B cell (primary cell): ENCODE data around the gene TRAPPC12. TPM values are rescaled to one million over a fixed set of nuclear protein-coding genes. Genes with fewer than 3 reads are reported as not detected.

Source experiments
- ATAC-seq: fragments of 200-7000 bp; cut with Tn5 transposase; one replicate; pipeline ENCODE4 v1.10.0; 2021; ENCODE audit warnings: low read depth, mild to moderate bottlenecking, moderate number of reproducible peaks, moderate library complexity
- CTCF ChIA-PET: fragments of 350-600 bp; sonication (Branson Sonifier 250); formaldehyde crosslinking; loops from one replicate; lab custom pipeline; 2021; ENCODE audit warnings: antibody characterized with exemption, inconsistent platforms; lab: Charles Lee
- POLR2A ChIA-PET: fragments of 350-600 bp; sonication (Branson Sonifier 250); formaldehyde crosslinking; loops from one replicate; lab custom pipeline; 2021; ENCODE audit warnings: antibody characterized with exemption; lab: Charles Lee
- DNase-seq: peaks from one replicate; pipeline ENCODE4 v3.0.0; 2013
- H2AFZ ChIP-seq: 2 replicates; pipeline ENCODE4 v1.6.1; 2012; ENCODE audit warnings: mild to moderate bottlenecking, low read depth, low read length; ENCODE audit not compliant: insufficient read depth, poor library complexity, severe bottlenecking
- H3K27ac ChIP-seq, 2 donors: 1 replicate in 1 of 2; 2 replicates in 1 of 2; pipeline ENCODE4 v1.5.1; 2012 to 2013; ENCODE audit warnings: low read length in 2 of 2, mild to moderate bottlenecking in 2 of 2, moderate library complexity in 1 of 2
- H3K27me3 ChIP-seq, 4 experiments: fragments of 200-600 bp in 1 of 4; sonication (generic) in 1 of 4; replicated peaks in 1 of 4; 1 replicate in 2 of 4; 2 replicates in 2 of 4; pipeline versions ENCODE4 v1.6.1 to v1.7.0; 2013 to 2016; ENCODE audit warnings: low read length in 3 of 4, mild to moderate bottlenecking in 2 of 4, mixed read lengths in 1 of 4, moderate library complexity in 1 of 4; ENCODE audit not compliant: insufficient read depth in 4 of 4, control insufficient read depth in 3 of 4; ENCODE audit errors: control extremely low read depth in 1 of 4
- H3K36me3 ChIP-seq, 2 experiments: replicated peaks in 1 of 2; 1 replicate in 1 of 2; 2 replicates in 1 of 2; pipeline versions ENCODE4 v1.6.1 to v1.7.1; 2013; ENCODE audit warnings: low read length in 1 of 2; ENCODE audit not compliant: insufficient read depth in 2 of 2, control insufficient read depth in 1 of 2; ENCODE audit errors: control extremely low read depth in 1 of 2, extremely low read depth in 1 of 2
- H3K4me1 ChIP-seq, 2 donors: fragments of 200-600 bp in 1 of 2; sonication (generic) in 1 of 2; 1 replicate in 1 of 2; 2 replicates in 1 of 2; pipeline versions ENCODE4 v1.5.1 to v1.6.1; 2013 to 2017; ENCODE audit warnings: low read length in 2 of 2; ENCODE audit not compliant: control insufficient read depth in 2 of 2, insufficient read depth in 2 of 2
- H3K4me2 ChIP-seq: replicated peaks from 2 replicates; pipeline ENCODE3; 2012; ENCODE audit warnings: mild to moderate bottlenecking, low read depth, low read length; ENCODE audit not compliant: poor library complexity, severe bottlenecking
- H3K4me3 ChIP-seq, 5 experiments: fragments of 200-600 bp in 1 of 5; sonication (generic) in 1 of 5; 1 replicate in 3 of 5; 2 replicates in 2 of 5; pipeline versions ENCODE4 v1.5.1 to v1.7.0; 2011 to 2016; ENCODE audit warnings: low read length in 4 of 5, mild to moderate bottlenecking in 4 of 5, low read depth in 2 of 5, control low read depth in 1 of 5, moderate library complexity in 1 of 5; ENCODE audit not compliant: insufficient read depth in 1 of 5; ENCODE audit errors: control extremely low read depth in 1 of 5, extremely low read depth in 1 of 5
- H3K79me2 ChIP-seq: fragments of 200-600 bp; sonication (generic); one replicate; pipeline ENCODE4 v1.6.0; 2016; ENCODE audit warnings: low read length; ENCODE audit not compliant: control insufficient read depth, insufficient read depth
- H3K9ac ChIP-seq: fragments of 200-600 bp; sonication (generic); 2 replicates; pipeline ENCODE4 v1.6.1; 2017; ENCODE audit warnings: mild to moderate bottlenecking, low read length, moderate library complexity
- H3K9me3 ChIP-seq, 3 donors: one replicate each; pipeline versions ENCODE4 v1.6.1 to v1.7.1; 2013; ENCODE audit warnings: low read length in 2 of 3; ENCODE audit not compliant: control insufficient read depth in 2 of 3, insufficient read depth in 1 of 3; ENCODE audit errors: control extremely low read depth in 1 of 3
- H4K20me1 ChIP-seq: 2 replicates; pipeline ENCODE4 v1.6.0; 2012; ENCODE audit warnings: mild to moderate bottlenecking, low read length; ENCODE audit not compliant: insufficient read depth, control insufficient read depth, poor library complexity, severe bottlenecking
- H3K27ac Mint-ChIP-seq: one replicate; pipeline ENCODE4 v1.8.0; 2021; ENCODE audit warnings: mixed read lengths
- H3K27me3 Mint-ChIP-seq: one replicate; pipeline ENCODE4 v1.8.0; 2021; ENCODE audit warnings: mixed read lengths
- H3K4me1 Mint-ChIP-seq: one replicate; pipeline ENCODE4 v1.8.0; 2021; ENCODE audit warnings: mixed read lengths
- H3K4me3 Mint-ChIP-seq: one replicate; pipeline ENCODE4 v1.8.0; 2021; ENCODE audit warnings: mixed read lengths
- H3K9me3 Mint-ChIP-seq: one replicate; pipeline ENCODE4 v1.8.0; 2022; ENCODE audit warnings: mixed read lengths; ENCODE audit not compliant: insufficient read depth
- CTCF ChIP-seq: fragments of 200-600 bp; IDR thresholded peaks from one replicate; pipeline ENCODE4 v1.8.0; 2022; ENCODE audit warnings: antibody characterized with exemption, mild to moderate bottlenecking
- EZH2 ChIP-seq: IDR thresholded peaks from 2 replicates; pipeline ENCODE4 v1.6.1; 2012; ENCODE audit warnings: borderline replicate concordance, low read depth, mild to moderate bottlenecking, moderate library complexity, low read length; ENCODE audit not compliant: insufficient read depth, poor library complexity, severe bottlenecking
- WGBS: methylation state at CpG from one replicate; pipeline ENCODE4 v1.1.5; 2013; ENCODE audit warnings: missing lambda C conversion rate; ENCODE audit not compliant: insufficient coverage; 5-methylcytosine and 5-hydroxymethylcytosine counted together
- intact Hi-C: fragments of 100-400 bp; cut with micrococcal nuclease; formaldehyde crosslinking; loops from one replicate; pipeline ENCODE4 v1.10.0; 2022
- polyA plus RNA-seq: library from polyadenylated mRNA; depleted of rRNA; stranded (reverse); fragments of >200 nt; gene quantifications from 2 replicates; pipeline ENCODE4 v1.2.3, GENCODE V29; 2012
- total RNA-seq, 2 donors: library from RNA; stranded (reverse); fragments of 120-200 nt in 1 of 2; gene quantifications; 1 replicate in 1 of 2; 2 replicates in 1 of 2; pipeline versions ENCODE4 v1.2.3 to v1.2.4, GENCODE V29; 2013 to 2022

The TRAPPC12 gene
- total and polyA plus RNA-seq, 2 donors (not counting 1 experiment from before 2014, with no cell fraction given): 80.9 to 151 TPM

GRCh38 chr2:3478846-3479385, 99.4 kb downstream of the TRAPPC12 start:
- no peak overlapping the region for H3K27ac ChIP-seq
- H3K9me3 ChIP-seq: peaks cover 0 to 7% (median 0%) of the 10 kb centered on the region in 3 donors
- no peak overlapping the region for H3K4me2 ChIP-seq
- Mint-ChIP-seq H3K27ac (no peak overlapping the region), H3K4me3 (no peak overlapping the region), H3K9me3 (no peaks in the 10 kb centered on the region), H3K4me1 (peaks cover 9% of the 10 kb centered on the region), H3K27me3 (no peaks in the 10 kb centered on the region)
- peaks cover 0 to 46% of the 10 kb centered on the region in 2 experiments for H3K36me3 ChIP-seq
- POLR2A ChIA-PET: no interaction called here
- intact Hi-C loops: no loop called here
- TF ChIP-seq CTCF (no peak), EZH2 (no peak)
- H3K4me1 ChIP-seq: peaks cover 7 to 9% of the 10 kb centered on the region in 2 donors
- DNase-seq (no peak), ATAC-seq (no peak)
- CTCF ChIA-PET: interaction anchor here (1.2 to 1.8 kb wide), 2 partner anchors 16 to 55 kb away, joined by 3 to 6 read pairs; no protein-coding TSS in a partner anchor
- no peaks in the 10 kb centered on the region for H3K79me2 ChIP-seq
- no peaks in the 10 kb centered on the region for H4K20me1 ChIP-seq
- no peak overlapping the region for H3K9ac ChIP-seq
- H2AFZ ChIP-seq: no peak overlapping the region
- no peak overlapping the region for H3K4me3 ChIP-seq
- H3K27me3 ChIP-seq: no peaks in the 10 kb centered on the region
- 95% methylated on average over 19 of the region's 19 CpGs for WGBS
